ENCODE data around the gene CPNE7. TPM values are rescaled to one million over a fixed set of nuclear protein-coding genes. Genes with fewer than 3 reads are reported as not detected.

CPNE7 gene
- total and polyA plus RNA-seq, 10 of the 15 experiments (the other 5 are each of a cell fraction or from before 2014, with no cell fraction given), result 0.29 to 46.9 (median 17.5) TPM

DNA sequence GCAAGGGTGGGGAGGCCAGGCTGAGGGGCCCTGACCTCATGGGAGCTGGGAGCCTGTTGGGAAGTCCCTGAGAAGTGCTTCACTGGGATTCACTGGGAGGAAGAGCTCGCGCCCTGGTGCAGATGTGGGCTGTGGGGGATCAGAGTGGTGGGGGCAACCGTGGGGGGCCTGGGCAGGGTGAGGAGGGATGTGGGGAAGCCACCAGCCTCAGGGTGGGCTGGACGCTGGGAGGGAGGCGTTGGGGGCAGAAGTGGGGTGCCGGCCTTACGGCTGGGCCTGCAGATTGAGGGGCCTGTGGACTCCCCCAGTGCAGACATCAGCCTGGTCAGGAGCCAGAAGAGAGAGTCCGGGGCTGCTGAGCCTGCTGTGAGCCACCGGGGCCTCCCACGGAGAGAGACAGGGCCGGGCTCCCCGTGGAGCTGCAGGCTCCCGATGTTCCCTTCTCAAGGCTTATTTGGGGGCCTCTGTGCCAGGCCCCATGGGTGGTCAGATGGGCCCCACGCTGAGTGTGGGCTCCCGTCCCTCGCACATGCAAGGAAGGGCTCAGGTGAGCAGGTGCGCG, 45.7 kb downstream of the CPNE7 start:
- 0 out of 4 replicates have a peak, but pooled peaks cover 0 to 2% of the 10 kb centered on the region in 2 experiments for H3K27me3 ChIP-seq (replicated peaks in 1 of 2; ENCODE audit: control insufficient read depth in 2 of 2, insufficient read depth in 2 of 2, low read length in 1 of 2)
- no peak overlapping the region for H3K4me2 ChIP-seq (ENCODE audit: control insufficient read depth, insufficient read depth)
- no peak overlapping the region for H3K4me3 ChIP-seq
- no peaks in the 10 kb centered on the region for H3K36me3 ChIP-seq (ENCODE audit: control insufficient read depth in 2 of 2, insufficient read depth in 2 of 2, low read length in 1 of 2)
- intact Hi-C loops (cut with micrococcal nuclease; ENCODE audit: unreplicated experiment), result no loop called here
- no peak for FAIRE-seq
- no TSS peak for BruUV-seq (replicated peaks)
- no peak for DNase-seq (ENCODE audit: low read depth, low spot score)
- no peaks in the 10 kb centered on the region for H3K4me1 ChIP-seq (ENCODE audit: control insufficient read depth, insufficient read depth, low read length)
- H2AFZ ChIP-seq (ENCODE audit: control insufficient read depth, low read depth, low read length), result no peak overlapping the region
- ATAC-seq, result no peak
- no peaks in the 10 kb centered on the region for H3K79me2 ChIP-seq (ENCODE audit: control insufficient read depth, insufficient read depth, low read length)
- SMC1A ChIA-PET (ENCODE audit: uncharacterized antibody, unreplicated experiment), result no interaction called here
- H3K27ac ChIP-seq (ENCODE audit: control insufficient read depth, insufficient read depth), result no peak overlapping the region
- no peak overlapping the region for H3K9ac ChIP-seq (ENCODE audit: control insufficient read depth, insufficient read depth, low read length)
- 65% methylated on average over 11 of the region's 18 CpGs for WGBS (ENCODE audit: insufficient coverage, insufficient replicate concordance, low lambda C conversion rate, missing lambda C conversion rate)
- CTCF ChIA-PET, result no interaction called here
- H3K9me3 ChIP-seq (replicated peaks; ENCODE audit: control insufficient read depth, insufficient read depth, low read length), result no peaks in the 10 kb centered on the region
- TF ChIP-seq GABPA (IDR thresholded peaks at IDR 0.05; ENCODE audit: low read depth), result no peak
- TF ChIP-seq ZNF207 (IDR thresholded peaks at IDR 0.05; ENCODE audit: borderline replicate concordance), result no peak
- no peak for TF ChIP-seq SMAD5 (IDR thresholded peaks at IDR 0.05; ENCODE audit: low read depth)
- TF ChIP-seq CREB1 (IDR thresholded peaks at IDR 0.05; ENCODE audit: low read depth), result no peak
- TF ChIP-seq NFIC (IDR thresholded peaks at IDR 0.05; ENCODE audit: low read depth, low read length), result no peak
- no peak for TF ChIP-seq KLF5 (IDR thresholded peaks at IDR 0.05; ENCODE audit: partially characterized antibody)
- TF ChIP-seq, protein P1, sequence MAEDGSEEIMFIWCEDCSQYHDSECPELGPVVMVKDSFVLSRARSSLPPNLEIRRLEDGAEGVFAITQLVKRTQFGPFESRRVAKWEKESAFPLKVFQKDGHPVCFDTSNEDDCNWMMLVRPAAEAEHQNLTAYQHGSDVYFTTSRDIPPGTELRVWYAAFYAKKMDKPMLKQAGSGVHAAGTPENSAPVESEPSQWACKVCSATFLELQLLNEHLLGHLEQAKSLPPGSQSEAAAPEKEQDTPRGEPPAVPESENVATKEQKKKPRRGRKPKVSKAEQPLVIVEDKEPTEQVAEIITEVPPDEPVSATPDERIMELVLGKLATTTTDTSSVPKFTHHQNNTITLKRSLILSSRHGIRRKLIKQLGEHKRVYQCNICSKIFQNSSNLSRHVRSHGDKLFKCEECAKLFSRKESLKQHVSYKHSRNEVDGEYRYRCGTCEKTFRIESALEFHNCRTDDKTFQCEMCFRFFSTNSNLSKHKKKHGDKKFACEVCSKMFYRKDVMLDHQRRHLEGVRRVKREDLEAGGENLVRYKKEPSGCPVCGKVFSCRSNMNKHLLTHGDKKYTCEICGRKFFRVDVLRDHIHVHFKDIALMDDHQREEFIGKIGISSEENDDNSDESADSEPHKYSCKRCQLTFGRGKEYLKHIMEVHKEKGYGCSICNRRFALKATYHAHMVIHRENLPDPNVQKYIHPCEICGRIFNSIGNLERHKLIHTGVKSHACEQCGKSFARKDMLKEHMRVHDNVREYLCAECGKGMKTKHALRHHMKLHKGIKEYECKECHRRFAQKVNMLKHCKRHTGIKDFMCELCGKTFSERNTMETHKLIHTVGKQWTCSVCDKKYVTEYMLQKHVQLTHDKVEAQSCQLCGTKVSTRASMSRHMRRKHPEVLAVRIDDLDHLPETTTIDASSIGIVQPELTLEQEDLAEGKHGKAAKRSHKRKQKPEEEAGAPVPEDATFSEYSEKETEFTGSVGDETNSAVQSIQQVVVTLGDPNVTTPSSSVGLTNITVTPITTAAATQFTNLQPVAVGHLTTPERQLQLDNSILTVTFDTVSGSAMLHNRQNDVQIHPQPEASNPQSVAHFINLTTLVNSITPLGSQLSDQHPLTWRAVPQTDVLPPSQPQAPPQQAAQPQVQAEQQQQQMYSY (CRISPR knock-in tag; IDR thresholded peaks at IDR 0.05), result no peak
- no peak for TF ChIP-seq FOXM1 (IDR thresholded peaks at IDR 0.05; ENCODE audit: low read depth, low read length)
- no peak for TF ChIP-seq ESRRA (IDR thresholded peaks at IDR 0.05; ENCODE audit: low read length)
- TF ChIP-seq BCL11A (IDR thresholded peaks at IDR 0.05; ENCODE audit: low read depth, low read length), result no peak
- no peak for TF ChIP-seq EZH2 (IDR thresholded peaks at IDR 0.05; ENCODE audit: borderline replicate concordance, control insufficient read depth, low read depth, low read length)
- no peak for TF ChIP-seq ZNF24 (IDR thresholded peaks at IDR 0.05)
- TF ChIP-seq, protein P2, sequence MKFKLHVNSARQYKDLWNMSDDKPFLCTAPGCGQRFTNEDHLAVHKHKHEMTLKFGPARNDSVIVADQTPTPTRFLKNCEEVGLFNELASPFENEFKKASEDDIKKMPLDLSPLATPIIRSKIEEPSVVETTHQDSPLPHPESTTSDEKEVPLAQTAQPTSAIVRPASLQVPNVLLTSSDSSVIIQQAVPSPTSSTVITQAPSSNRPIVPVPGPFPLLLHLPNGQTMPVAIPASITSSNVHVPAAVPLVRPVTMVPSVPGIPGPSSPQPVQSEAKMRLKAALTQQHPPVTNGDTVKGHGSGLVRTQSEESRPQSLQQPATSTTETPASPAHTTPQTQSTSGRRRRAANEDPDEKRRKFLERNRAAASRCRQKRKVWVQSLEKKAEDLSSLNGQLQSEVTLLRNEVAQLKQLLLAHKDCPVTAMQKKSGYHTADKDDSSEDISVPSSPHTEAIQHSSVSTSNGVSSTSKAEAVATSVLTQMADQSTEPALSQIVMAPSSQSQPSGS (IDR thresholded peaks at IDR 0.05; ENCODE audit: low read length), result no peak
- TF ChIP-seq CREM (IDR thresholded peaks at IDR 0.05; ENCODE audit: low read depth), result no peak
- TF ChIP-seq JUNB (IDR thresholded peaks at IDR 0.05), result no peak
- TF ChIP-seq YBX1 (IDR thresholded peaks at IDR 0.05), result no peak
- in situ Hi-C loops (cut with MboI), result no loop called here
- no peaks in the 10 kb centered on the region for H4K20me1 ChIP-seq (ENCODE audit: control insufficient read depth, insufficient read depth)
- POLR2A ChIA-PET, result no interaction called here
- RAD21 ChIA-PET (ENCODE audit: unreplicated experiment), result no interaction called here

All from GM12878 (cell line).